CD4-positive, alpha-beta T cell treated with Interleukin-15 for 4 hours (primary cell): ENCODE results near the gene KIAA1191.
"Not testable (repeated sequence)": the region's sequence is repeated elsewhere in the genome, so short reads cannot be mapped to it uniquely, and the experiment has no call there.

Source experiments
- DNase-seq: peaks from one replicate; pipeline ENCODE4 v3.0.0-alpha.2; 2020; ENCODE audit warnings: low spot score

Gene KIAA1191

GRCh38 chr5:176361437-176362232 is at the start of gene KIAA1191:
Gene KIAA1191, minus strand, starts transcription at chr5:176361764. Its CDS starts 2,256 bp downstream, at chr5:176359508.
- DNase-seq: peak; percentile 95

DNA sequence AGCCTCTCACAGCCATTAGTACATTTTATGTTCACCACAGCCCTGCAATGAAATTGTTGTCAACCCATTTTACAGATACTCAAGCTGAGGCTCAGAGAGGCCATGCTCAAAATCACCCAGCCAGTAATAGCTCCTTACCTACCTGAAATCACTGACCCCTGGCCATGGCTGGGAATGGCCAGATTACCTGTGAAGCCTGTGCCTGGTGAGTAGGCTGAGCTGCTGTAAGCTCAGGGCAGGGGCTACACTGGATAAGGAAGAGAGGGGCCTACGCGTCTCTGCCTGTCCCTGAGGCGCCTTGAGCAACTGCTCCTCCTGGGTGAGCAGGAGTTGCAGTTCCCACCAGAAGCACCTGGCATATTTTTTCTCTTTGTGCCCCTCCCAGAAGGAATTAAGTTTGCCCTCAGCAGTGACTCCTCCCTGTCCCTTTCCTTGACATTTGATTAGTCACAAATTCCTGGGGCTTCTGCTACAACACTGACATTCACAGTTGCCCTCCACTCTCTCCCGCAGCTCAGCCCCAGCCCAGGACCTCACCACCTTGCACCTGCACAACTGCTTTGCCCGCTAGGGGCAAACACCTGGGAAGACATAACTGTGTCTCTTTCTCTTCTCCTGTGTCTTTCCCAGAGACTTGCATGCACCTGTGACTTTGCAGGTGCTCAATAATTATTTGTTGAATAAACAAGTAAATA is 49.1 kb upstream of the KIAA1191 start:
- DNase-seq: no peak

DNA sequence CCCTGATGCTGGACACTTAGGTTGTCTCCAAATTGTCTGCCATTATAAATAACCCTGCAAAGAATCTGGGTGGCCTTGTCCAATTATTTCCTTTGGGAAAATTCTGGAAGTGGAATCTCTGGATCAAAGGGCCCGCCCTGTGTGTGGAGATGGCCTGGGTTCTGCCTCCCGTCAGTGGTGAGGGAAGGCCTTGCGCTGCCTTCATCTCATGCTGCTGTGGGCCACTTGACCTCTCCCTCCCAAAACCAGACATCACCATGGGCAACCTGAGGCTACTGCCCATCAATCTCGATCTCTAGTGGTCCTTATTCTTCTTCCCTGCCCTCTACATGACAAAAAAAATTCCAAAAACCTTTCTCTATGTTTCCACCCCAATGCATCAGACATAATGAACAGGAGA is 48.2 kb upstream of the KIAA1191 start:
- DNase-seq: no peak

- DNase-seq: no peak
These were observed 47.0 kb upstream of the KIAA1191 start for GRCh38 chr5:176408590-176408989.

DNA sequence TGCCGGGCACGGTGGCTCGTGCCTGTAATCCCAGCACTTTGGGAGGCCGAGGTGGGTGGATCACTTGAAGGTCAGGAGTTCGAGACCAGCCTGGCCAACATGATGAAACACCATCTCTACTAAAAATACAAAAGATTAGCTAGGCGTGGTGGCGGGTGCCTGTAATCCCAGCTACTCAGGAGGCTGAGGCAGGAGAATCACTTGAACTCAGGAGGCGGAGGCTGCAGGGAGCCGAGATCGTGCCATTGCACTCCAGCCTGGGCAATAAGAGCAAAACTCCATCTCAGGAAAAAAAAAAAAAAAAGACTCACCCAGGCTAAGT is 46.6 kb upstream of the KIAA1191 start:
- not testable (repeated sequence) for DNase-seq

- DNase-seq: no peak
These were observed 46.1 kb upstream of the KIAA1191 start for GRCh38 chr5:176407456-176408251.

- DNase-seq: no peak
These were observed 45.0 kb upstream of the KIAA1191 start for GRCh38 chr5:176406436-176407052.

GRCh38 chr5:176405656-176406435 is 44.3 kb upstream of the KIAA1191 start:
- DNase-seq: no peak

GRCh38 chr5:176401281-176402205 is 40.0 kb upstream of the KIAA1191 start:
- no peak for DNase-seq

GRCh38 chr5:176400382-176401156 is 39.0 kb upstream of the KIAA1191 start:
- DNase-seq: no peak

- DNase-seq: no peak
These were observed 36.3 kb upstream of the KIAA1191 start for GRCh38 chr5:176397736-176398420.

DNA sequence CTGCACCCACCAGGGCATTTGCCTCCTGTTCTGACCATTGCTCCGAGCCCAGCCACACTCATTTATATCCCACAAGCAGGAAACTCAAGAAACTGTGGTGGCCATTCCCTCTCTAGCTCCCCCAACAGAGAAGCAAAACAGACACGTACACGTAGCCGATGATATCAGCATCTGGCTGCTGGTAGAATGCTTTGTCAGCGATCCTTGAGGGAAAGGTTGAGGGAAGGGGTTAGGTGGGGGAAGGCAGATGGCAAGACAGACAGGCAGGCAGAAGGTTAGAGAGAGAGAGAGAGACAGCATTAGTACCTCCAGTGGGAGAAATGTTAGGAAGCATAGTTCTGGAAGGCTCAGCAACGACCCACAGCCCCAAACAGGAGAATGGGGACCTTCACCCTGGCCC is 34.8 kb upstream of the KIAA1191 start:
- no peak for DNase-seq

DNA sequence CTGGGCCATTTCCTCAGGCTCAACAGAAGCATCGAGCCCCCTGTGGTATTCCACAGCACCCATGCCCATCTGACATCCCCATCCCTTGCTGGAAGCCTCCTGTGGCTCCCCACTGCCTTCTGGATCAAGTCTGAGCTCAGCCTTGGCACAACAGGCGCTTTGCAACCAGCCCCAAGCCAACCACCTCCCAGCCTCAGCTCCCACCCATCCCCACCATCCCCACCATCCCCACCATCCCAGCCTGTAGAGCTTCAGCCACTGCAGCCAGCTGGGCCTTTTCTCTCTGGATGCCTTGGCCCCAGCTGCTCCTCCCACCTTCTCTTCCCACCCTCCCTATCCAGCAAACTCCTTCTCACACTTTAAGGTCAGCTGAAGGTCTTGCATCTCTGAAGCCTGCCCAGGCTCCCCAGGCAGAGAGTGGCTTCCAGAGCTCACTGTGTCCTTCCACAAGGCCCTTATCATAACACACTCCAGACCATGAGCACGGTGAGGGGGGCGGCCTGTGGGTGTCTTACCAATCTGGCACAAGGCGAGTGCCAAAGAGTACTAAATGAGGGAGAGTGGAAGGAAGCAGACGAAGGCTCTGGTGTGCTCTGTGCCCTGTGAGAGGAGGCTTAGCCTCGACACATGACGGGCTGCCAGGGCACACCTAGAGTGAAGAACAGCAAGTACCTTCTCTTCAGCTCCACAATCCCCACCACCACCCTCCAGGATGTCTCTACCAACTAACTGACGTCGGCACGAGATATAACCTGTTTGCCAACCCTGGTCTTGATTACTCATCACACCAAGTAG is 33.5 kb upstream of the KIAA1191 start:
- no peak for DNase-seq

DNA sequence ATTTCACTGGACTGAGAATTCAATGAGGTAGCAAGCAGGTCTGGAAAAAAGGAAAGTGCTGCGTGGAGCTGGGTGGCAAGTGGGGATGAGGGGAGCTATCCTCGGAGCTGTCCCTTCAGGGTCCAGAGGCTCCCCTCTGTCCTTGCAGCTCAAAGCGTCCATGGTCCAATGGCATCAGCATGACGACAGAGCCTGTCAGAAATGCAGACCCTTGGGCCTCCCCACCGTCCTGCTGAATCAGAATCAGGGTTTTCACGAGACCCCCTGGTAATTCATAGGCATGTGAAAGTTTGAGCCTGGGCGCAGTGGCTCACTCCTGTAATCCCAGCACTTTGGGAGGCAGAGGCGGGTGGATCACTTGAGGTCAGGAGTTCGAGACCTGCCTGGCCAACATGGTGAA is 32.5 kb upstream of the KIAA1191 start:
- DNase-seq: no peak

- DNase-seq: no peak
These were observed 31.0 kb upstream of the KIAA1191 start for GRCh38 chr5:176392526-176392925.

DNA sequence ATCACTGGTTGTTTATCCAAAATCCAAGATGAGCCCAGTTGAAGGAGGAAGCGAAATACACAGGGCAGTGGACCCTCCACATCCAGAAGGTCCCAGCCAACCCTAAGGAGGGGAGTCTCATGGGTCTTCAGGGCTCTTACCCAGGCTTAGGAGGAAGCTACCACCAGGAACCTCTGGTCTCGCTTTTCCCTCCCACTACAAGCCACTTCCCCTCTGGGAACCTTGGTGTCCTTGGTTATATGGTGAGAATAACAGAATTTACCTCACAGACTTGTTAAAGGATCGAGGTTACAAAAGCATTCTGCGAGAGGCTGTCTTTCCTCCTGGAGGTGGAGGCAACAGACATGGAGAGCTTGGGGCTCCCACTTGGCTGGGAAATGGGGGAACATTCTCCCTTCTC is 30.4 kb upstream of the KIAA1191 start:
- no peak for DNase-seq

GRCh38 chr5:176391479-176391878 is 29.9 kb upstream of the KIAA1191 start:
- no peak for DNase-seq
